NCI-H2196 (cell line): ENCODE measurements around the gene C19orf81.

Experiments used
- DNase-seq: peaks from one replicate; lab custom pipeline; 2025; ENCODE audit not compliant: unreplicated experiment; lab: John Stamatoyannopoulos, UW

The C19orf81 gene

GRCh38 chr19:50708179-50708879, 59.1 kb downstream of the C19orf81 start:
- DNase-seq = no peak
